Neuronal stem cell (in vitro differentiated cells): ENCODE results near the gene GRHPR.

ENCODE experiments used
- DNase-seq: peaks from one replicate; pipeline ENCODE4 v3.0.0-alpha.2; 2013; ENCODE audit warnings: low spot score
- H2AFZ ChIP-seq: one replicate; pipeline ENCODE4 v1.6.1; 2013; ENCODE audit warnings: mild to moderate bottlenecking, low read length, inconsistent platforms
- H2AK5ac ChIP-seq: 2 replicates; pipeline ENCODE4 v1.6.1; 2013; ENCODE audit warnings: low read depth, mild to moderate bottlenecking, inconsistent platforms, low read length, moderate library complexity, mixed read lengths
- H2BK120ac ChIP-seq: 2 replicates; pipeline ENCODE4 v1.6.1; 2013; ENCODE audit warnings: low read depth, mild to moderate bottlenecking, inconsistent platforms, low read length, moderate library complexity, mixed read lengths
- H2BK12ac ChIP-seq: one replicate; pipeline ENCODE4 v1.6.1; 2013; ENCODE audit warnings: low read length, inconsistent platforms
- H2BK15ac ChIP-seq: 2 replicates; pipeline ENCODE4 v1.6.1; 2013; ENCODE audit warnings: mild to moderate bottlenecking, low read length, inconsistent platforms, mixed read lengths
- H2BK5ac ChIP-seq: one replicate; pipeline ENCODE4 v1.6.1; 2013; ENCODE audit warnings: inconsistent platforms, mild to moderate bottlenecking, low read length, moderate library complexity
- H3K14ac ChIP-seq: one replicate; pipeline ENCODE4 v1.6.1; 2013; ENCODE audit warnings: low read length, inconsistent platforms
- H3K18ac ChIP-seq: 2 replicates; pipeline ENCODE4 v1.6.1; 2013; ENCODE audit warnings: low read length, inconsistent platforms
- H3K23ac ChIP-seq: 2 replicates; pipeline ENCODE4 v1.6.1; 2013; ENCODE audit warnings: low read depth, mild to moderate bottlenecking, mixed read lengths, low read length, inconsistent platforms; ENCODE audit not compliant: poor library complexity
- H3K27ac ChIP-seq: replicated peaks from 3 replicates; pipeline ENCODE4 v1.5.1; 2013; ENCODE audit warnings: low read length, inconsistent platforms
- H3K27me3 ChIP-seq, 3 experiments: 2 replicates each; pipeline ENCODE4 v1.6.1; 2013; ENCODE audit warnings: low read length in 3 of 3, mild to moderate bottlenecking in 2 of 3, inconsistent platforms in 1 of 3, low read depth in 1 of 3, mixed read lengths in 1 of 3, moderate library complexity in 1 of 3; ENCODE audit not compliant: control insufficient read depth in 3 of 3, insufficient read depth in 3 of 3
- H3K36me3 ChIP-seq, 2 donors: replicated peaks in 1 of 2; 2 replicates each; pipeline ENCODE4 v1.6.1; 2013; ENCODE audit warnings: low read length in 2 of 2; ENCODE audit not compliant: control insufficient read depth in 2 of 2, insufficient read depth in 2 of 2
- H3K4ac ChIP-seq: 2 replicates; pipeline ENCODE4 v1.6.1; 2013; ENCODE audit warnings: inconsistent platforms, mild to moderate bottlenecking, low read length, moderate library complexity
- H3K4me1 ChIP-seq, 2 donors: 1 replicate in 1 of 2; 2 replicates in 1 of 2; pipeline ENCODE4 v1.6.1; 2013; ENCODE audit warnings: low read length in 2 of 2, low read depth in 1 of 2; ENCODE audit not compliant: control insufficient read depth in 2 of 2, insufficient read depth in 1 of 2
- H3K4me2 ChIP-seq: one replicate; pipeline ENCODE4 v1.6.1; 2013; ENCODE audit warnings: mild to moderate bottlenecking, low read length, inconsistent platforms; ENCODE audit not compliant: insufficient read depth, poor library complexity, severe bottlenecking
- H3K4me3 ChIP-seq, 2 donors: 2 replicates each; pipeline ENCODE4 v1.5.1; 2013; ENCODE audit warnings: low read length in 2 of 2, mild to moderate bottlenecking in 2 of 2, inconsistent platforms in 1 of 2, moderate library complexity in 1 of 2
- H3K79me1 ChIP-seq: one replicate; pipeline ENCODE4 v1.6.1; 2013; ENCODE audit warnings: low read depth, mild to moderate bottlenecking, inconsistent platforms, low read length, moderate library complexity
- H3K9ac ChIP-seq: one replicate; pipeline ENCODE4 v1.6.1; 2013; ENCODE audit warnings: mild to moderate bottlenecking, low read depth, low read length, inconsistent platforms; ENCODE audit not compliant: poor library complexity
- H3K9me3 ChIP-seq, 2 donors: replicated peaks in 1 of 2; 2 replicates each; pipeline versions ENCODE3 to v1.6.1; 2013; ENCODE audit warnings: low read length in 2 of 2, mild to moderate bottlenecking in 2 of 2, inconsistent platforms in 1 of 2, low read depth in 1 of 2, mixed read lengths in 1 of 2, moderate library complexity in 1 of 2; ENCODE audit not compliant: control insufficient read depth in 2 of 2, insufficient read depth in 1 of 2
- H4K8ac ChIP-seq: one replicate; pipeline ENCODE4 v1.6.1; 2013; ENCODE audit warnings: low read depth, mild to moderate bottlenecking, inconsistent platforms, low read length, moderate library complexity
- H4K91ac ChIP-seq: one replicate; pipeline ENCODE4 v1.6.1; 2013; ENCODE audit warnings: low read length, low read depth, mild to moderate bottlenecking, inconsistent platforms; ENCODE audit not compliant: poor library complexity
- WGBS, 2 donors: extraction: QIAGEN DNeasy Blood & Tissue Kit; methylation state at CpG; one replicate each; pipeline ENCODE4 v1.1.7; 2013; ENCODE audit warnings: missing lambda C conversion rate in 2 of 2, mixed read lengths in 1 of 2; ENCODE audit not compliant: insufficient read length in 2 of 2, insufficient replicate concordance in 1 of 2; ENCODE audit errors: extremely low coverage in 2 of 2; 5-methylcytosine and 5-hydroxymethylcytosine counted together

The GRHPR gene

GRCh38 chr9:37426846-37427245 lies 4.3 kb downstream of the GRHPR start:
- Histone ChIP-seq H2BK5ac (no peak overlapping the region), H3K27me3 (no peaks in the 10 kb centered on the region), H3K4me3 (no peak overlapping the region), H3K4ac (no peak overlapping the region), H3K4me2 (no peak overlapping the region), H3K9me3 (no peaks in the 10 kb centered on the region), H2BK120ac (no peak overlapping the region), H3K4me1 (peaks cover 16 to 36% of the 10 kb centered on the region in 2 donors), H2AFZ (no peak overlapping the region), H2BK12ac (no peak overlapping the region), H3K23ac (no peak overlapping the region), H3K36me3 (peaks cover 33 to 84% of the 10 kb centered on the region in 2 donors), H2BK15ac (no peak overlapping the region), H3K14ac (no peak overlapping the region), H3K79me1 (peaks cover 20% of the 10 kb centered on the region), H4K8ac (no peak overlapping the region), H4K91ac (no peak overlapping the region), H2AK5ac (no peak overlapping the region), H3K9ac (no peak overlapping the region), H3K18ac (no peak overlapping the region), H3K27ac (no peak overlapping the region)
- no CpG with 5 or more reads among the region's 6 CpGs for WGBS, 2 donors
- no peak for DNase-seq

- Histone ChIP-seq H3K4me3 (no peak overlapping the region), H2AFZ (no peak overlapping the region), H2BK5ac (no peak overlapping the region), H3K27ac (no peak overlapping the region), H3K18ac (no peak overlapping the region), H3K23ac (no peak overlapping the region), H3K4ac (no peak overlapping the region), H2AK5ac (no peak overlapping the region), H3K14ac (no peak overlapping the region), H2BK15ac (no peak overlapping the region), H3K79me1 (peaks cover 19% of the 10 kb centered on the region), H2BK120ac (no peak overlapping the region), H3K4me1 (peaks cover 28 to 36% of the 10 kb centered on the region in 2 donors), H3K9ac (no peak overlapping the region), H3K4me2 (no peak overlapping the region), H3K27me3 (no peaks in the 10 kb centered on the region), H4K91ac (no peak overlapping the region), H3K9me3 (no peaks in the 10 kb centered on the region), H3K36me3 (peaks cover 36 to 96% of the 10 kb centered on the region in 2 donors), H2BK12ac (no peak overlapping the region), H4K8ac (no peak overlapping the region)
- no CpG with 5 or more reads among the region's 14 CpGs for WGBS, 2 donors
- DNase-seq, result no peak
These were observed 5.8 kb downstream of the GRHPR start for GRCh38 chr9:37428345-37428744.

GRCh38 chr9:37429441-37430285 lies 7.2 kb downstream of the GRHPR start:
- Histone ChIP-seq H4K8ac (peak overlapping the region; percentile 19), H3K4me2 (no peak overlapping the region), H2BK15ac (no peak overlapping the region), H2BK5ac (no peak overlapping the region), H3K9me3 (no peaks in the 10 kb centered on the region), H3K9ac (no peak overlapping the region), H3K4ac (no peak overlapping the region), H2BK120ac (no peak overlapping the region), H3K4me1 (peaks cover 35% of the 10 kb centered on the region in 2 donors), H3K27ac (no peak overlapping the region), H3K23ac (no peak overlapping the region), H3K36me3 (peaks cover 33 to 85% of the 10 kb centered on the region in 2 donors), H2AK5ac (peak overlapping the region; percentile 49), H3K27me3 (no peaks in the 10 kb centered on the region), H3K14ac (no peak overlapping the region), H3K18ac (peak overlapping the region; percentile 23), H2AFZ (no peak overlapping the region), H3K79me1 (peaks cover 12% of the 10 kb centered on the region), H2BK12ac (no peak overlapping the region), H4K91ac (no peak overlapping the region), H3K4me3 (no peak overlapping the region)
- WGBS, 2 donors, result no CpG with 5 or more reads among the region's 17 CpGs
- DNase-seq, result no peak

- no CpG with 5 or more reads among the region's 14 CpGs for WGBS, 2 donors
- peak overlapping the region; percentile 77 for H2AK5ac ChIP-seq
These were observed 8.5 kb downstream of the GRHPR start for GRCh38 chr9:37430841-37431597.

More at GRCh38 chr9:37430841-37431597, 8.5 kb downstream of the GRHPR start:
- Histone ChIP-seq H3K27me3 (no peaks in the 10 kb centered on the region), H2BK5ac (no peak overlapping the region), H2BK15ac (peak overlapping the region; percentile 50), H3K23ac (no peak overlapping the region), H3K79me1 (peaks cover 5% of the 10 kb centered on the region), H4K91ac (no peak overlapping the region), H4K8ac (no peak overlapping the region), H3K4me2 (no peak overlapping the region), H3K9me3 (no peaks in the 10 kb centered on the region), H3K27ac (peak overlapping the region; percentile 17), H2AFZ (no peak overlapping the region), H2BK12ac (peak overlapping the region; percentile 85), H3K4ac (peak overlapping the region; percentile 30), H3K36me3 (peaks cover 33 to 85% of the 10 kb centered on the region in 2 donors), H3K18ac (peak overlapping the region; percentile 60), H3K14ac (peak overlapping the region; percentile 33), H3K4me3 (no peak overlapping the region), H3K4me1 (peaks cover 33 to 42% of the 10 kb centered on the region in 2 donors), H3K9ac (no peak overlapping the region), H2BK120ac (no peak overlapping the region)
- DNase-seq, result no peak
